SK-N-SH (cell line): Measurements from ENCODE around the gene ATP2B3. TPM values are rescaled to one million over a fixed set of nuclear protein-coding genes. Genes with fewer than 3 reads are reported as not detected.

ENCODE experiments used
- CTCF ChIA-PET: fragments of 300-600, 350-600 bp; formaldehyde crosslinking; extraction: SDS; loops from one replicate; lab custom pipeline; 2021; lab: Yijun Ruan, JAX
- POLR2A ChIA-PET: fragments of 350-600 bp; sonication (Branson Sonifier 250); formaldehyde crosslinking; extraction: SDS; loops from one replicate; lab custom pipeline; 2020; ENCODE audit warnings: antibody characterized with exemption, inconsistent platforms; lab: Yijun Ruan, JAX
- DNase-seq: peaks from one replicate; pipeline ENCODE4 v3.0.0; 2012
- H2AFZ ChIP-seq: fragments of 200-600 bp; sonication (generic); 2 replicates; pipeline ENCODE4 v1.8.1; 2016; ENCODE audit warnings: antibody characterized with exemption, mild to moderate bottlenecking, low read depth
- H3F3A ChIP-seq: fragments of 200-600 bp; sonication (generic); replicated peaks from 2 replicates; pipeline ENCODE3; 2016; ENCODE audit warnings: antibody characterized with exemption, mild to moderate bottlenecking; ENCODE audit not compliant: insufficient read depth
- H3K27ac ChIP-seq, 2 experiments: fragments of 200-500 bp in 1 of 2; fragments of 200-600 bp in 1 of 2; sonication (Bioruptor generic) in 1 of 2; sonication (generic), shearing (Covaris generic) in 1 of 2; 2 replicates each; pipeline versions ENCODE4 v1.5.1 to v1.6.1; 2014 to 2016; ENCODE audit warnings: low read depth in 2 of 2, inconsistent platforms in 1 of 2, low read length in 1 of 2, mild to moderate bottlenecking in 1 of 2, mixed read lengths in 1 of 2
- H3K27me3 ChIP-seq: fragments of 200-600 bp; sonication (generic), shearing (Covaris generic); 2 replicates; pipeline ENCODE4 v1.6.1; 2016; ENCODE audit warnings: mixed run types; ENCODE audit not compliant: insufficient read depth
- H3K36me3 ChIP-seq, 2 experiments: fragments of 200-500 bp in 1 of 2; fragments of 200-600 bp in 1 of 2; sonication (Bioruptor generic) in 1 of 2; sonication (generic) in 1 of 2; replicated peaks in 1 of 2; 2 replicates each; pipeline versions ENCODE3 to v1.5.1; 2014 to 2016; ENCODE audit warnings: low read length in 1 of 2, mild to moderate bottlenecking in 1 of 2; ENCODE audit not compliant: insufficient read depth in 2 of 2, control insufficient read depth in 1 of 2
- H3K4me1 ChIP-seq, 2 experiments: fragments of 200-500 bp in 1 of 2; fragments of 200-600 bp in 1 of 2; sonication (Bioruptor generic) in 1 of 2; sonication (generic), shearing (Covaris generic) in 1 of 2; 2 replicates each; pipeline versions ENCODE4 v1.5.1 to v1.6.1; 2014 to 2016; ENCODE audit warnings: low read depth in 1 of 2, low read length in 1 of 2, mixed run types in 1 of 2; ENCODE audit not compliant: insufficient read depth in 2 of 2, control insufficient read depth in 1 of 2
- H3K4me2 ChIP-seq: fragments of 200-600 bp; sonication (generic), shearing (Covaris generic); 2 replicates; pipeline ENCODE4 v1.6.1; 2017; ENCODE audit warnings: mixed run types
- H3K4me3 ChIP-seq, 2 experiments: fragments of 200-500 bp in 1 of 2; fragments of 200-600 bp in 1 of 2; sonication (Bioruptor generic) in 1 of 2; sonication (generic), shearing (Covaris generic) in 1 of 2; 2 replicates each; pipeline versions ENCODE4 v1.5.1 to v1.8.1; 2014 to 2016; ENCODE audit warnings: low read depth in 2 of 2, inconsistent platforms in 1 of 2, low read length in 1 of 2, mild to moderate bottlenecking in 1 of 2, mixed read lengths in 1 of 2, moderate library complexity in 1 of 2
- H3K79me2 ChIP-seq: fragments of 200-600 bp; sonication (generic); 2 replicates; pipeline ENCODE4 v1.8.1; 2017; ENCODE audit warnings: mild to moderate bottlenecking; ENCODE audit not compliant: insufficient read depth
- H3K9ac ChIP-seq: fragments of 200-600 bp; sonication (generic); 2 replicates; pipeline ENCODE4 v1.6.1; 2017; ENCODE audit warnings: mixed run types
- H3K9me2 ChIP-seq: fragments of 200-600 bp; sonication (generic); 2 replicates; pipeline ENCODE4 v1.6.1; 2017; ENCODE audit warnings: mixed run types
- H3K9me3 ChIP-seq: fragments of 200-600 bp; sonication (generic); 2 replicates; pipeline ENCODE4 v1.6.1; 2017; ENCODE audit warnings: mixed run types, mild to moderate bottlenecking, moderate library complexity
- H4K20me1 ChIP-seq: fragments of 200-600 bp; sonication (generic); 2 replicates; pipeline ENCODE4 v1.6.1; 2017; ENCODE audit warnings: mild to moderate bottlenecking, mixed run types; ENCODE audit not compliant: insufficient read depth
- CTCF ChIP-seq: fragments of 200-600 bp; sonication (generic); IDR thresholded peaks from 2 replicates; pipeline ENCODE4 v1.6.1; 2017; ENCODE audit warnings: antibody characterized with exemption, mild to moderate bottlenecking, moderate library complexity
- REST ChIP-seq: IDR thresholded peaks from 2 replicates; pipeline ENCODE4 v1.6.1; 2012; ENCODE audit warnings: mild to moderate bottlenecking, low read depth, low read length, moderate library complexity
- SIN3A ChIP-seq: IDR thresholded peaks from 2 replicates; pipeline ENCODE4 v1.6.1; 2012; ENCODE audit warnings: low read depth, mild to moderate bottlenecking, low read length, moderate library complexity, borderline replicate concordance
- USF1 ChIP-seq: IDR thresholded peaks from 2 replicates; pipeline ENCODE4 v1.4.0; 2012; ENCODE audit warnings: low read depth, borderline replicate concordance
- WGBS: methylation state at CpG from one replicate; pipeline ENCODE4 v1.1.6; 2017; ENCODE audit warnings: low lambda C conversion rate; 5-methylcytosine and 5-hydroxymethylcytosine counted together
- polyA plus RNA-seq, 3 experiments: library from polyadenylated mRNA; depleted of rRNA; stranded (reverse); fragments of >200 nt; gene quantifications; 2 replicates each; pipeline ENCODE4 v1.2.3, GENCODE V29; 2012
- TF ChIP-seq, protein P1 (sequence below): IDR thresholded peaks from 2 replicates; pipeline ENCODE4; 2012
- TF ChIP-seq, protein P2 (sequence below): IDR thresholded peaks from 2 replicates; pipeline ENCODE4 v1.4.0; 2012; ENCODE audit warnings: low read depth

The ATP2B3 gene
- polyA plus RNA-seq, 1 of the 3 experiments (the other 2 are of a cell fraction): 0.16 TPM

DNA sequence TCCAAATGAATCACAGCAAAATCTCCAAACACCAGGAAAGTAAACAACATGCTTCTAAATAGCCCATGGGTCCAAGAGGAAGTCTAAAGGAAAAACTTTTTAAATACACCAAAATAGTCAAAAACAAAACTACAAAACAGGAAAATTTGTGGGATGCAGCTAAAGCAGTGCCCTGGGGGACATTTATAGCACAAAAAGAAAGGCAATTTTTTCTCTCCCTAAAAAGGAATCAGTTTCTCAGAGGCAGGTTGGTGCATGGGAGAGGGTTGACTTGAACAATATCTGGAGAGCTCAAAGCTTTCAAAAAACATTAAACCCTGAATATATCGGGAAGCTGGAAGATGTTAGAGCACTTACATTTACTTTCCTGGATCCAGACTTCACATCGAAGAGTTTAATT, 113.9 kb downstream of the ATP2B3 start (continued):
- TF ChIP-seq CTCF (no peak), USF1 (no peak), REST (no peak)
- TF ChIP-seq, protein P1, sequence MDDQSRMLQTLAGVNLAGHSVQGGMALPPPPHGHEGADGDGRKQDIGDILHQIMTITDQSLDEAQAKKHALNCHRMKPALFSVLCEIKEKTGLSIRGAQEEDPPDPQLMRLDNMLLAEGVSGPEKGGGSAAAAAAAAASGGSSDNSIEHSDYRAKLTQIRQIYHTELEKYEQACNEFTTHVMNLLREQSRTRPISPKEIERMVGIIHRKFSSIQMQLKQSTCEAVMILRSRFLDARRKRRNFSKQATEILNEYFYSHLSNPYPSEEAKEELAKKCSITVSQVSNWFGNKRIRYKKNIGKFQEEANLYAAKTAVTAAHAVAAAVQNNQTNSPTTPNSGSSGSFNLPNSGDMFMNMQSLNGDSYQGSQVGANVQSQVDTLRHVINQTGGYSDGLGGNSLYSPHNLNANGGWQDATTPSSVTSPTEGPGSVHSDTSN: no peak
- TF ChIP-seq, protein P2, sequence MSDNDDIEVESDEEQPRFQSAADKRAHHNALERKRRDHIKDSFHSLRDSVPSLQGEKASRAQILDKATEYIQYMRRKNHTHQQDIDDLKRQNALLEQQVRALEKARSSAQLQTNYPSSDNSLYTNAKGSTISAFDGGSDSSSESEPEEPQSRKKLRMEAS: no peak

- no peak overlapping the region for H2AFZ ChIP-seq
- TF ChIP-seq SIN3A: no peak
- no peak for TF ChIP-seq USF1
- H3K4me3 ChIP-seq: no peak overlapping the region
- no peak overlapping the region for H3K27ac ChIP-seq
- H3K36me3 ChIP-seq: no peaks in the 10 kb centered on the region
- DNase-seq: peak; percentile 14
- H3K79me2 ChIP-seq: no peaks in the 10 kb centered on the region
- no peaks in the 10 kb centered on the region for H4K20me1 ChIP-seq
- H3K27me3 ChIP-seq: peaks cover 47% of the 10 kb centered on the region
- H3K9ac ChIP-seq: no peak overlapping the region
- POLR2A ChIA-PET: no interaction called here
- no peak overlapping the region for H3K4me2 ChIP-seq
- 30% methylated on average over 8 of the region's 19 CpGs for WGBS
- H3F3A ChIP-seq: no peaks in the 10 kb centered on the region
- H3K9me3 ChIP-seq: peaks cover 7% of the 10 kb centered on the region; the same call in 1 of the 2 replicates
- CTCF ChIA-PET: interaction anchor here (0.9 to 3.2 kb wide), 5 partner anchors 12 to 77 kb away, joined by 3 to 17 read pairs (median 8); no protein-coding TSS in a partner anchor
- H3K4me1 ChIP-seq: no peaks in the 10 kb centered on the region; a peak in 1 of 4 replicates
- H3K9me2 ChIP-seq: no peaks in the 10 kb centered on the region
Measured at GRCh38 chrX:153631907-153632594, 114.6 kb downstream of the ATP2B3 start.

Other genes starting within 250 kb of the ATP2B3 start
- gene PNMA6F, start 195.9 kb upstream of the ATP2B3 start, polyA plus RNA-seq (2012; rRNA removed): not detected in 2 replicates
- 4.9 and 6.3 TPM in 2 replicates for gene ZNF275, start 183.5 kb upstream of the ATP2B3 start, polyA plus RNA-seq (2012; rRNA removed)
- not detected in 2 replicates for gene PNMA6E, start 116.3 kb upstream of the ATP2B3 start, polyA plus RNA-seq (2012; rRNA removed)
- gene ZFP92, start 106.2 kb upstream of the ATP2B3 start, polyA plus RNA-seq (2012; rRNA removed): 0.28 TPM in 2 replicates
- gene TREX2, start 71.6 kb upstream of the ATP2B3 start, polyA plus RNA-seq (2012; rRNA removed): 0.76 and 0.78 TPM in 2 replicates
- 27.1 and 39.7 TPM in 2 replicates for gene HAUS7, start 47.1 kb upstream of the ATP2B3 start, polyA plus RNA-seq (2012; rRNA removed)
- 15.2 and 28.9 TPM in 2 replicates for gene BGN, start 22.7 kb upstream of the ATP2B3 start, polyA plus RNA-seq (2012; rRNA removed)
- 44.5 and 45.3 TPM in 2 replicates for gene CCNQ, start 81.5 kb downstream of the ATP2B3 start, polyA plus RNA-seq (2012; rRNA removed)
- gene DUSP9, start 129.6 kb downstream of the ATP2B3 start, polyA plus RNA-seq (2012; rRNA removed): 0.05 and 0.08 TPM in 2 replicates
- 1.2 and 2.5 TPM in 2 replicates for gene PNCK, start 156.2 kb downstream of the ATP2B3 start, polyA plus RNA-seq (2012; rRNA removed)
- gene SLC6A8, start 170.3 kb downstream of the ATP2B3 start, polyA plus RNA-seq (2012; rRNA removed): 22.3 and 30.8 TPM in 2 replicates
- 173 and 220 TPM in 2 replicates for gene BCAP31, start 206.7 kb downstream of the ATP2B3 start, polyA plus RNA-seq (2012; rRNA removed)
- gene ABCD1, start 207.2 kb downstream of the ATP2B3 start, polyA plus RNA-seq (2012; rRNA removed): 7.2 and 7.9 TPM in 2 replicates
- gene PLXNB3, start 246.6 kb downstream of the ATP2B3 start, polyA plus RNA-seq (2012; rRNA removed): 13.8 and 15.5 TPM in 2 replicates